SKM-1 (cell line): Measurements from ENCODE around the gene ANAPC1.
"Not testable (repeated sequence)": the region's sequence is repeated elsewhere in the genome, so short reads cannot be mapped to it uniquely, and the experiment has no call there.

Experiments used
- DNase-seq: peaks from one replicate; lab custom pipeline; 2025; ENCODE audit not compliant: unreplicated experiment; lab: John Stamatoyannopoulos, UW

ANAPC1 gene

GRCh38 chr2:111747410-111748115 is 136.4 kb downstream of the ANAPC1 start:
- not testable (repeated sequence) for DNase-seq

- DNase-seq, result not testable (repeated sequence)
Measured at GRCh38 chr2:111744751-111745150, 139.2 kb downstream of the ANAPC1 start.

GRCh38 chr2:111741517-111741916 is 142.5 kb downstream of the ANAPC1 start:
- DNase-seq, result not testable (repeated sequence)

GRCh38 chr2:111735838-111736721 is 147.9 kb downstream of the ANAPC1 start:
- not testable (repeated sequence) for DNase-seq

GRCh38 chr2:111735420-111735819 is 148.6 kb downstream of the ANAPC1 start:
- DNase-seq, result not testable (repeated sequence)

- DNase-seq, result not testable (repeated sequence)
Measured at GRCh38 chr2:111729812-111730458, 154.1 kb downstream of the ANAPC1 start.

GRCh38 chr2:111727611-111728110 is 156.3 kb downstream of the ANAPC1 start:
- DNase-seq, result not testable (repeated sequence)

GRCh38 chr2:111725742-111726141 is 158.3 kb downstream of the ANAPC1 start:
- DNase-seq, result not testable (repeated sequence)

DNA sequence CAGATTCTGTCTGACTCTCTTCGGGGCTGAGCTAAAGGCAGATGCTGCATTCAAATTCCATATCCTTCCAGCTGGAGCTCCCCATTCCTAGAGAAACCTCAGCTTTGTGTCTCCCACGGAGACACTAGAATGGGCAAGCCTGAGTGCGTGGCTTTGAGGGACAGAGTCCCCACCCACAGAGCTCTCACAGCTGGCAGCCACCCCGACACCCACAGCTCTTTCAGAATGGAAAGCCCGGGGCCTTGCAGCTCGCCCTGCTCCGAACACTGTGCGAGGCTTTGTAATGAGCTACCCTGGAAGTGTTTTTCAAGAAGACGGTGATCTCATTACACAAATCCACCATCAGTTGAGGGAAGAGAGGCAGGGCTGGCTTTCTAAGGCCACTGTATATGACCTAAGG is 164.4 kb downstream of the ANAPC1 start:
- not testable (repeated sequence) for DNase-seq
